Stimulated activated CD8-positive, alpha-beta memory T cell treated with anti-CD3 and anti-CD28 coated beads, Interleukin-2, amount 100 ng/mL, for 1 hour (primary cell): ENCODE data around the gene PCDH9.

Experiments used
- DNase-seq, 2 donors: peaks; one replicate each; pipeline ENCODE4 v3.0.0-alpha.2; 2020; ENCODE audit warnings: low read depth in 2 of 2

The PCDH9 gene

GRCh38 chr13:66520511-66521355 is 709.4 kb downstream of the PCDH9 start:
- DNase-seq, result no peak

- DNase-seq, result no peak
Observed at GRCh38 chr13:66519259-66519658, 710.9 kb downstream of the PCDH9 start.

GRCh38 chr13:66518068-66518467 is 712.1 kb downstream of the PCDH9 start:
- no peak for DNase-seq

GRCh38 chr13:66513728-66514127 is 716.4 kb downstream of the PCDH9 start:
- no peak for DNase-seq

GRCh38 chr13:66509175-66509574 is 721.0 kb downstream of the PCDH9 start:
- DNase-seq, result no peak

GRCh38 chr13:66508153-66508909 is 721.8 kb downstream of the PCDH9 start:
- DNase-seq, result no peak

- DNase-seq, result no peak
Observed at GRCh38 chr13:66506979-66507378, 723.2 kb downstream of the PCDH9 start.

- no peak for DNase-seq
Observed at GRCh38 chr13:66506051-66506777, 723.9 kb downstream of the PCDH9 start.

GRCh38 chr13:66503890-66504289 is 726.2 kb downstream of the PCDH9 start:
- DNase-seq, result no peak

- DNase-seq, result no peak
Observed at GRCh38 chr13:66501181-66501580, 729.0 kb downstream of the PCDH9 start.

GRCh38 chr13:66492479-66492878 is 737.7 kb downstream of the PCDH9 start:
- no peak for DNase-seq

GRCh38 chr13:66491251-66491650 is 738.9 kb downstream of the PCDH9 start:
- DNase-seq, result no peak

- no peak for DNase-seq
Observed at GRCh38 chr13:66489586-66489985, 740.5 kb downstream of the PCDH9 start.

GRCh38 chr13:66489172-66489571 is 741.0 kb downstream of the PCDH9 start:
- no peak for DNase-seq

- no peak for DNase-seq
Observed at GRCh38 chr13:66483712-66484111, 746.4 kb downstream of the PCDH9 start.

GRCh38 chr13:66482836-66483235 is 747.3 kb downstream of the PCDH9 start:
- DNase-seq, result no peak

GRCh38 chr13:66477816-66478215 is 752.3 kb downstream of the PCDH9 start:
- DNase-seq, result no peak

- no peak for DNase-seq
Observed at GRCh38 chr13:66475061-66475460, 755.1 kb downstream of the PCDH9 start.

GRCh38 chr13:66469745-66470144 is 760.4 kb downstream of the PCDH9 start:
- DNase-seq, result no peak

GRCh38 chr13:66468656-66469055 is 761.5 kb downstream of the PCDH9 start:
- no peak for DNase-seq

GRCh38 chr13:66462187-66462586 is 767.9 kb downstream of the PCDH9 start:
- DNase-seq, result no peak

GRCh38 chr13:66461021-66461420 is 769.1 kb downstream of the PCDH9 start:
- no peak for DNase-seq
